Measurements from ENCODE around the gene PRL. TPM values are rescaled to one million over a fixed set of nuclear protein-coding genes. Genes with fewer than 3 reads are reported as not detected.

The PRL gene
- not detected in 5 replicates for total RNA-seq (2022; extraction: Qiagen RNA extraction; ENCODE audit: low read depth)

DNA sequence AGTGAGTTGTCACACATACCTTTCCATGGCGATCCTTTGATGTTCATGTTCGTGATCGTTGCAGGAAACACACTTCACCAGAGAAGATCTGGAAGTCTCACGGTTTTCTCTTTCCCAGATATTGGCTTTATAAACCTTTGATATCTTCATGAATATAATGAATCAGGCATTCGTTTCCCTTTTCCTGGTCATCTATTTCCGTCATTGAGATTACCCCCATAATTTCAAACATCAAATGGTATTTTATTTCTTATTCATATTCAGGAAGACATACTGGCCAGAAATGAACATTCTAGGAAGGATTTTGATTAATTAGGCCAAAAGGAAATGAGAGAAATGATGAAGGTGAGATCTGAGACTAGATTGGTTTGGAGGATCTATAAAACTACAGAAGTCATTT is at the start of gene PRL:
PRL (minus strand) TSS at position 101 of the 400 bp plus-strand sequence; CDS start at position 47, 54 bp downstream.

